Hematopoietic multipotent progenitor cell treated with erythropoietin and hydrocortisone succinate and interleukin-3 and kit ligand, for 15 days (in vitro differentiated cells): Measurements from ENCODE around the gene SAP30.

ENCODE experiments used
- DNase-seq: peaks from one replicate; pipeline ENCODE4 v3.0.0-alpha.2; 2015; ENCODE audit warnings: low spot score

The SAP30 gene

GRCh38 chr4:173367285-173367684 is 3.5 kb upstream of the SAP30 start:
- no peak for DNase-seq

GRCh38 chr4:173367946-173368345 is 2.8 kb upstream of the SAP30 start:
- peak; percentile 58 for DNase-seq

- DNase-seq = no peak
Observed at GRCh38 chr4:173370130-173370476, 651 bp upstream of the SAP30 start.

- peak; percentile 65 for DNase-seq
Observed at GRCh38 chr4:173371292-173372192, 788 bp downstream of the SAP30 start.

GRCh38 chr4:173374588-173374987 is 3.8 kb downstream of the SAP30 start:
- DNase-seq = no peak

- no peak for DNase-seq
Observed at GRCh38 chr4:173379929-173380328, 9.2 kb downstream of the SAP30 start.

- no peak for DNase-seq
Observed at GRCh38 chr4:173380987-173381386, 10.2 kb downstream of the SAP30 start.

- DNase-seq = no peak
Observed at GRCh38 chr4:173381610-173382009, 10.9 kb downstream of the SAP30 start.

GRCh38 chr4:173382349-173382748 is 11.6 kb downstream of the SAP30 start:
- DNase-seq = no peak

- no peak for DNase-seq
Observed at GRCh38 chr4:173386751-173387150, 16.0 kb downstream of the SAP30 start.

GRCh38 chr4:173391701-173392100 is 20.9 kb downstream of the SAP30 start:
- no peak for DNase-seq

GRCh38 chr4:173397604-173398003 is 26.9 kb downstream of the SAP30 start:
- no peak for DNase-seq

GRCh38 chr4:173398220-173398619 is 27.5 kb downstream of the SAP30 start:
- DNase-seq = no peak

- DNase-seq = no peak
Observed at GRCh38 chr4:173398779-173399415, 28.1 kb downstream of the SAP30 start, which contains the start of gene SCRG1. TSS of gene SCRG1 (minus strand) at chr4:173399116. CDS start at chr4:173391414, 7,702 bp downstream.

- DNase-seq = no peak
Observed at GRCh38 chr4:173401063-173401462, 30.3 kb downstream of the SAP30 start.

- DNase-seq = no peak
Observed at GRCh38 chr4:173403051-173403450, 32.3 kb downstream of the SAP30 start.

GRCh38 chr4:173404296-173404865 is 33.6 kb downstream of the SAP30 start:
- DNase-seq = no peak

GRCh38 chr4:173405840-173406606 is 35.3 kb downstream of the SAP30 start:
- no peak for DNase-seq

- DNase-seq = no peak
Observed at GRCh38 chr4:173410079-173410478, 39.3 kb downstream of the SAP30 start.

- no peak for DNase-seq
Observed at GRCh38 chr4:173411106-173411693, 40.4 kb downstream of the SAP30 start.

- DNase-seq = no peak
Observed at GRCh38 chr4:173413036-173413435, 42.3 kb downstream of the SAP30 start.

- no peak for DNase-seq
Observed at GRCh38 chr4:173414456-173414855, 43.7 kb downstream of the SAP30 start.
